Activated CD4-positive, alpha-beta T cell treated with anti-CD3 and anti-CD28 coated beads for 4 hours (primary cell): ENCODE measurements around the gene GNG12.

Experiments used
- DNase-seq, 2 donors: peaks; one replicate each; pipeline ENCODE4 v3.0.0-alpha.2; 2020

Gene GNG12

DNA sequence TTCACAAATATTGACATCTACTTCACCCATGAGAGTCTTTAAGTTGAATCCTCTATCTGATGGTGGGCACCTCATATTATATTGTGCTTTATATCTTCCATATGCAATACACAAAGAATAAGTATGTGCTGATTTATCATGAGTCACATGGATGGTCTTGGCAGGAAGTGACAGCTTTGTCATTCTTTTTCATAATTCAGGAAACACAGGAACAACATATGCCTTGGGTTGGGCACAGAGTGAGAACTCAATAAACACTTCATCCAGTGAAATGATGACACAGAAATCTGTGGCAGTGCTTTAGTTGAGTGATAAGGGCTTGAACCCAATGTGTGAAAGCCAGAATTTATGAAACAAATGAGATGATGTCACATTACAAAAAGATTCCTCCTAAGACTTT, 107.0 kb downstream of the GNG12 start:
- no peak for DNase-seq

DNA sequence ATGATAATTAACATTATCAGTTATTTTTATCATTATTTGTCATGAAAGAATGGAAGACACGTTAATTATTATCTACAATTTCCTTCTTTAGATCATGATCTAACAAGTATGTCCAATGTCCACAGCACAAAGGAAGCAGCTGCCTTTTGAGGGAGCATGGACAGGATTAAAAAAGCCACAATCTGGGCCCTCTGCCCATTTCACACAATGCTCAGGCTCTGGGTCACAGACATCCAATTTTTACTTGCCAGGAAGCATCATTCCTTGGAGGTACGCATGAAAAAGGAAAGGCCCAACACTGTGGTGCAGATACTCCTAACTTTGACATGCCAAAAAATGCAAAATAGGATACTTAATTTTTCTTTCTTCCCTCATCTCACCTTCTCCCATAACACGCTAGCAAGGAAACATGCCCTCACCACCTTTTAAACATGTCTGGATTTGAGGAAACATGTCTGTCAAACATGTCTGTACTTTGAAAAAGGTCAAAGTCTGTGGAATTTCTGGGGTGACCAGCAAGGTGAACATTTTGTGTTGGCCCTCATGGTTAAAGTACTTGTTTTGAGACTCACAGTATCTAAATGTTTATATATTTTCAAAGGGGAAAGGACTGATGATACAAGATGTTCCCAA, 108.2 kb downstream of the GNG12 start:
- no peak for DNase-seq

GRCh38 chr1:67723620-67724019, 109.6 kb downstream of the GNG12 start:
- no peak for DNase-seq

DNA sequence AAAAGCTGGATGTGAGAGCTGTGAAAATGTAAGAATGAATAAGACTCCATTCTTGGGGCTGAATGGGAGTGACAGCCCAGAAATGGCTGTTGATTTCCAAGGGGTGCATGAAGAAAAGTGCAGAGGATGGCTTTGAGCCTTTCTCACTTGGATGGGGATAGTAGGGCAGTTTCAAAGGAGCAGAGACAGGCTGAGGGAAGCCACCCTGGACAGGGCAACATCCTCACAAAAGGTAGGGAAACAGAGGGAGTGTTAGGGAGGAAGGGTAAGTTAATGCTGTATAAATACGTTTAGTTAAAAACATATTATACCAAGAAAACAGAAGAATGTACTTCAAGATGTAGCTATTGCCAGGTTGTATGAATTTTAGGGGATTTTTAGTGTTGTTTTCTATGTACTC, 110.1 kb downstream of the GNG12 start:
- DNase-seq: no peak

DNA sequence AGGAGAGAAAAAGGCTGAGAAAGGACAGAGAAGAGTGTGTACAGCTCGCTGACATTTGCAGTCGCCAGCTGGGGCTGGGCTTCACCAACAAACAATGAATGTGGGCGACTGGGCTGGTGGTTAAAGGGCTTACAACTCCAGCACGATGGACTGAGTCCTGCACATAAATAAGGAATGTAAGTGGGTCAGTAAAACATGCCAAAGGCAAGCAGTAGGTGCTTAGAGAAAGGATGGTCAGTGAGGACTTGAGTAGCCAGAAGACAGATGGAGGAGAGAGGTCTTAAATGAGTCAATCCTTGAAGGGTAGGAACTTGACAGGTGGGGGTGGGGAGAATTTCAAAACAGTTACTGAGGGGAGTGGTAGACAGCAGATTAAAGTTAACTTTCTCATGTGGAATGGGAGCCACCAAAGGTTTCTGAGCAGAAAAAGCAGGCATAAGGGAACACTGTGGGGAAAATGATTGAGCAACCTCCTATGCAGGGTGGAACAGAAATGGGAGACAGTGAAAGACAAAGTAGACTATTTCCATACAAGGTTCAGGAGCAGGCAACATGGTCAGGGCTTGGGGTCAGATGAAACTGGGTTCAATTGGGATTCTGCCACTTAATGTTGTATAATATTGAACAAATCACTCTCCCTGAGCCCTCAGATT, 110.8 kb downstream of the GNG12 start:
- DNase-seq: no peak

DNA sequence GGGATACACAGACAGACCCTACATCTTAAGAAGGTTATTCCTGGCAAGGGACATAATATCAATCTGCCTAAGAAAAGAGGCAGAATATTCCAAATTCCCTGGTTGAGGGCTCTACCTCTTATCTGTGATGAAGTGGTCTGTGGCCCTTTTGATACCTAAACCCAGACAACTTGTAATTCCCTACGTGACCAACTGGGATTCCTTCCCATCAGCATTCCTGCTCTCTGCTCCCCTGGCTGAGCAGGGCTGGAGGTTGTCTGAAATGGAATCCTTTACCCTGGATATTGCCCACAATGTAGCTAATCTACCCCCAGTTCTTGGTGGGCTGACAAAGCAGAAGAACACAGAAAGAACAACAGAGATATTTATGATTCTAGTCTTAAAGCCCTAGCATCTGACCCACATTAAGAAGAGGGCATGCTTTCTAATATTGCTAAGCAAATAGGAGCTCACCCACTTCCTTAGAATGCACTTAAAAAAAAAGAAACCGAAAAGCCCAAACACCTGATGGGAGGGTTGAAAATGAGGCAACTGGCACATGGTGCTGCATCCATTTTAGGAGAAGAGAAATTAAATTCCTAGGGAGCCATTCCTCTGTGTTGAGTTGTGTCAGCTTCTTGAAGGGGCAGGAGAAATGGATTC, 111.5 kb downstream of the GNG12 start:
- DNase-seq: no peak

- DNase-seq: no peak
Measured at GRCh38 chr1:67721112-67721511, 112.2 kb downstream of the GNG12 start.

DNA sequence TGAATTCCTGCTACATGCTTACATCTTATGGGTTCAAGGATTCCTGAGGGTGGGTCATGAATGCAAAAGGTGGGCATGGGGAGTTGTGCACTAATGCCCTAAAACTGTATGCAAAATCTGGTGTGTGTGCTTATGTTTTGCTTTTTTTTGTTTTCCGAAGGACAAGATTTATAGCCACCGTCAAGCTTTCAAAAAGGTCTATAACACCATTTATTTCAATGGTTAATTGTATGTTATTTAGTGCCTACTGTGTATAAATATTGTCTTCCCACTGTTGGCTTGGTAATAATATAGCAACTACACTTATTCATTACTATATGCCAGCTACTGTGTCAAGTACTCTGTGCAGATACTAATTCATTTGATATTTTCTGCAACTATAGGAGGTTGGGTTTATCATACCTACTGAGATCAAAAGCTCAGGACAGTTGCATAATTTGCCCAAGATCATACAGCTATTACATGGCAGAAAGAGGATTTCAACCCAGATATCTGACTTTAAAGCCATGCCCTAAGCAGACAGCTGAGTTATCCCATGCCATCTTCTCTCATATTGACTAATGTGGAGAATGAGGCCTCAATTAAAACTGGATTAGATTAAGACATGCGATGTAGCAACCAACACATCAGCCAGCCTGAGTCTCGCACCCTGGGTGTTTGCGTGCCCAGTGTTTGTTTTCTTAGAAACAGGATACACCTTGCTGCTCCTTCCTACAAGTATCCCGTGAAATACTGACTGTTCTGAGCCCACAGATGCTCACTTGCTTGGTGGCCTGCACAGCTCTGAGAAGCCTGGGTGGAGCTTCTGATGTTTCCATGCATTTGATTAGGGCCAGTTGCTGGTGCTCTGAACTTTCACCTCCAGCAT, 113.7 kb downstream of the GNG12 start:
- DNase-seq: no peak

GRCh38 chr1:67717876-67718275, 115.4 kb downstream of the GNG12 start:
- DNase-seq: no peak

- no peak for DNase-seq
Measured at GRCh38 chr1:67716800-67717199, 116.5 kb downstream of the GNG12 start.

DNA sequence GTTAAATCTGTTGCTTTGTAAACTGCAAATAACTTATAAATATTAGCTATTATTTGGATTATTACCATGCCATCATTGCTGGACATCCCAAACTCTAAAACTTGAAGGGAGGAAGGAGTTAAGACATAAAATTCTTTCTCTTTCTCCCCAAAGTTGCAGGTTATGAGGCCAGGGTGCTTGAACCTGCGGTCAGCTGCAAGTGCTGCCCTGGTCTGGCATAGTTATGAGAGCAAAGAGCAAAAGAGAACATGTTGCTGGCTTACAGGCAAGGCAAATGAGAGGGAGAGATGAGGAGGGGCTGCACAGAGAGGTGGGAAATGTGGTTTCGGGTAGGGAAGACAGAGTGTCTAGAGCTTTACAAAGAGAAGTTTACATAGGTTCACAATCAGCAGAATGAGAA, 117.4 kb downstream of the GNG12 start:
- no peak for DNase-seq

GRCh38 chr1:67713057-67713846, 120.0 kb downstream of the GNG12 start:
- no peak for DNase-seq

DNA sequence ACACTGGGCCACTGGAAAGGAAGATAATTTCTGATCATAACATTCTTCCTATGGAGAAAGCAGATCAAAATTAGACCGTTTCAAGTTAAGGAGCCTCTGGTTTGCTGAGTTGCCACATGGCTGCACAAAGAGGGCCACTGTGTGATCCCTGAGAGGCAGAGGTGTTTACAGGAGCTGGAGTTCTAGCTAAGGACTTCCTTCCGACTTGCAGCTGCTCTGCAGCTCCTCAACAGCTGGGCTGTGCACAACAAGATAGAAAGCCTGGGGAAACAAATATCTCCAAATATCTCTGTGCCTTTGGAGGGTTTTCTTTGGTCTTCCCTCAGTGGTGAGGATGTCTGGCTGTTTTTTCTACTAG, 121.4 kb downstream of the GNG12 start:
- no peak for DNase-seq

GRCh38 chr1:67711158-67711854, 122.0 kb downstream of the GNG12 start:
- DNase-seq: no peak

- DNase-seq: no peak
Measured at GRCh38 chr1:67710417-67710816, 122.8 kb downstream of the GNG12 start.

- no peak for DNase-seq
Measured at GRCh38 chr1:67708606-67709005, 124.7 kb downstream of the GNG12 start.

DNA sequence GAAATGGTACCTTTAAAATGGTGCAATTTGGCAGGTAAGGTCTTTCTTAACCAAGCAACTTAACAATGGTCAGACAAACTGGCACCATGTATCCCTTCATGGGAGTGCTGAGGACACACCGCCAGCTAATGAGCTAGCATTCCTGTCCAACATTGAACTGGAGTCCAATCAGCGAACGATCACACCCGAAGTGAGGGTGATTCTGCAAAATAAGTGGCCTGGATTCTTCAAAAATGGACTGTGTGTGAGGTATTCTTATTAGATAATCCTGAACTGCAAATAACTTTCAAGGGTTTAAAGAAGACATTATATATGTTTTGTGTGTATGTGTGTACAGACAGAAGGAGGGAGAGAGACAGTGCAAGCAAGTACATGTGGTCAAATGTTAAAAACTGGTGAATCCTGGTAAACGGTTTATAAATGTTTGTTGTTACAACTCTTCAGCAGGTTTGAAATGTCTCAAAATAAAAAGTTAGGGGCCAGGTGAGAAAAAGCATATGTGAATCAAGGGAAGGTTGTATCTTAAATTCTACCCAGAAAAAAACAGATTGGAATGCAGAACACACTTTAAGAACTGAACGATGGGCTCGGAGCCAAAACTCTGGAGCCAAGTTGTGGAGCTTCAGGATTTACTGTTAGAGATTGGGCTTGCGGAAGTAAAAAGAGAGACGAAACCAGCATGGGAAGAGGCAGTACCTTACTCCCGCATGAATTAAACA, 127.4 kb downstream of the GNG12 start:
- DNase-seq: no peak

DNA sequence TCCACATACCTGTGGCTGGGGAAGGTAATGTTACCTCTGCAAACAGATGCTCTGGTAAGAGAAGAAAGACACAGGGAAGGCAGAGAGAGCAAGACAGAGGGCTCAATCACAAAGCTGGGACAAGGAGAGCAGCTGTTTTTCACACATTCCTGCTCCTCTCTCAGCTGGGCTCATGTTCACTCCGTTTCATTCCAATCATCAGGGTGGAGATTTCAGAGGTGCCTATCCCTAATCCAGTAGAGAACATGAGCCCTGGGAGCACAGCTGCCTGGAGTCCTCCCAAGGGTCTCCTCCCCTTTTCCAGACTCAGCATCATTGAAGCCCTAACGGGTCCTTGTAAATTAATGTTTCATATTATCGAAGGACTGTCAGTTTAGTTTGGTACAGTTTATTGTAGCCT, 128.9 kb downstream of the GNG12 start:
- no peak for DNase-seq

DNA sequence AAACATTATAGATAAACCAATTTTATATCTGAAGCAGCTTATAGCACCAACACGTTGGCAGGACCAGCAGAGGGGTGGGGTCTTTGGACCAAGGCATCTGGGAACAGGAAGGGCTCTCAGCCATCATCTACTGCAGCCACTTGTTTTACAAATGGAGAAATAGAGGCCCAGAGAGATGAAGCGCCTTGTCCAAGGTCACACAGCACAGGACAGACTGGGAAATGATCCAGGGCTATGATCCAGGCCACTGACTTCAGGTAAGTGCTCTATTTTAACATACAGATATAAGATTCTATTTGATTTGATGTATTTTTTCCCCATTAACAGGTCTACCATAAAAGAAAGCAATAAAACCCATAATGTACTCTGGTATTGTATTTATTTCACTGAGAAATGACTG, 131.4 kb downstream of the GNG12 start:
- no peak for DNase-seq

DNA sequence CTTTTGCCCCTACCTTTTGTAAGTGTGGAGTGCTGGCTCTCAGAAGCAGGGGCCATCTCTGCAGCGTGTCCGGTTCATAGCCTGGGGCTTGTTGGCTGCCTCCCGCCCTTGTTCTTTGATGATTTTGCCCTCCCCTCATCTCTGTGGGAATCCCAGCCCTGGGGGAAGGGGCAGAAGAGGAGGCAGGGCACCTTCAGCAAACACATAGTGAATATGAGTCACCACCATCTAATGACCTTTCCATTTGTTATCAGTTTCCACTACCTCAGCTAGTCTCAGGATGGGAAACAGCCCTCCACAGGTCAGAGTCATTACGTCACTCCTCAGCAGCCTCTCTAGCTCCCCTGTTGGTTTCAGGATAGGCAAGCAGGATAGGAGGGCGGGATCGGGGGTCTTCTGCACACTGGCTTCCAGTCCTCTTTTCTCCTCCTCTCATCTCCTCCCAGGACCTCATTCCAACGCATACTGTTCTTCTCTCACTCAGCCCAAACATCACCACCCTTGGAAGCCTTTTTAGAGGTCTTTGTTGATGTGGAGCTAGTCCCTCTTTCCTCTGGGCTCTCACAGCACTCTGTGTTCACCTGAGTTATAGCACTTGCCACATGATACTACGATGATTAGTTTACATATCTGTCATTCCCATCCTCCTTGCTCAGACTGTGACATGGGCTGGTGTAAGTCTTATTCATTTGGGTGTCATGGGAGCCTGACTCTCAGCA, 132.4 kb downstream of the GNG12 start:
- DNase-seq: peak; percentile 5 to 14

- no peak for DNase-seq
Measured at GRCh38 chr1:67700220-67700619, 133.0 kb downstream of the GNG12 start.
